ENCODE data around the gene APPBP2. TPM values are rescaled to one million over a fixed set of nuclear protein-coding genes. Genes with fewer than 3 reads are reported as not detected.

Gene APPBP2, protein sequence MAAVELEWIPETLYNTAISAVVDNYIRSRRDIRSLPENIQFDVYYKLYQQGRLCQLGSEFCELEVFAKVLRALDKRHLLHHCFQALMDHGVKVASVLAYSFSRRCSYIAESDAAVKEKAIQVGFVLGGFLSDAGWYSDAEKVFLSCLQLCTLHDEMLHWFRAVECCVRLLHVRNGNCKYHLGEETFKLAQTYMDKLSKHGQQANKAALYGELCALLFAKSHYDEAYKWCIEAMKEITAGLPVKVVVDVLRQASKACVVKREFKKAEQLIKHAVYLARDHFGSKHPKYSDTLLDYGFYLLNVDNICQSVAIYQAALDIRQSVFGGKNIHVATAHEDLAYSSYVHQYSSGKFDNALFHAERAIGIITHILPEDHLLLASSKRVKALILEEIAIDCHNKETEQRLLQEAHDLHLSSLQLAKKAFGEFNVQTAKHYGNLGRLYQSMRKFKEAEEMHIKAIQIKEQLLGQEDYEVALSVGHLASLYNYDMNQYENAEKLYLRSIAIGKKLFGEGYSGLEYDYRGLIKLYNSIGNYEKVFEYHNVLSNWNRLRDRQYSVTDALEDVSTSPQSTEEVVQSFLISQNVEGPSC
- total RNA-seq, result 10 to 100 TPM; 14.8 to 55.8 (median 26.4) TPM
- polyA plus RNA-seq, result 1 to 10 TPM; 4.8 to 7.5 (median 6.2) TPM
- long read RNA-seq, donor 1, full-length matches to known transcripts, result 2 of 2 reads
- long read RNA-seq, donor 1, partial matches to known transcripts, result 0 of 2 reads
- long read RNA-seq, donor 1, other reads (novel, unspliced or antisense), result 0 of 2 reads
- long read RNA-seq, donor 2, full-length matches to known transcripts, result 3 of 3 reads
- long read RNA-seq, donor 2, partial matches to known transcripts, result 0 of 3 reads
- long read RNA-seq, donor 2, other reads (novel, unspliced or antisense), result 0 of 3 reads
- long read RNA-seq, donor 3, full-length matches to known transcripts, result 4 of 4 reads
- long read RNA-seq, donor 3, partial matches to known transcripts, result 0 of 4 reads
- long read RNA-seq, donor 3, other reads (novel, unspliced or antisense), result 0 of 4 reads
- long read RNA-seq, donor 4, full-length matches to known transcripts, result 3 of 3 reads
- long read RNA-seq, donor 4, partial matches to known transcripts, result 0 of 3 reads
- long read RNA-seq, donor 4, other reads (novel, unspliced or antisense), result 0 of 3 reads
- long read RNA-seq, donor 5, full-length matches to known transcripts, result 5 of 5 reads
- long read RNA-seq, donor 5, partial matches to known transcripts, result 0 of 5 reads
- long read RNA-seq, donor 5, other reads (novel, unspliced or antisense), result 0 of 5 reads
- long read RNA-seq, donor 6, full-length matches to known transcripts, result 11 of 11 reads
- long read RNA-seq, donor 6, partial matches to known transcripts, result 0 of 11 reads
- long read RNA-seq, donor 6, other reads (novel, unspliced or antisense), result 0 of 11 reads
- long read RNA-seq, donor 7, full-length matches to known transcripts, result 9 of 9 reads
- long read RNA-seq, donor 7, partial matches to known transcripts, result 0 of 9 reads
- long read RNA-seq, donor 7, other reads (novel, unspliced or antisense), result 0 of 9 reads
- long read RNA-seq, donor 8, full-length matches to known transcripts, result 5 of 5 reads
- long read RNA-seq, donor 8, partial matches to known transcripts, result 0 of 5 reads
- long read RNA-seq, donor 8, other reads (novel, unspliced or antisense), result 0 of 5 reads
- long read RNA-seq, donor 9, full-length matches to known transcripts, result 3 of 3 reads
- long read RNA-seq, donor 9, partial matches to known transcripts, result 0 of 3 reads
- long read RNA-seq, donor 9, other reads (novel, unspliced or antisense), result 0 of 3 reads
- long read RNA-seq, donor 10, result 0 reads

DNA sequence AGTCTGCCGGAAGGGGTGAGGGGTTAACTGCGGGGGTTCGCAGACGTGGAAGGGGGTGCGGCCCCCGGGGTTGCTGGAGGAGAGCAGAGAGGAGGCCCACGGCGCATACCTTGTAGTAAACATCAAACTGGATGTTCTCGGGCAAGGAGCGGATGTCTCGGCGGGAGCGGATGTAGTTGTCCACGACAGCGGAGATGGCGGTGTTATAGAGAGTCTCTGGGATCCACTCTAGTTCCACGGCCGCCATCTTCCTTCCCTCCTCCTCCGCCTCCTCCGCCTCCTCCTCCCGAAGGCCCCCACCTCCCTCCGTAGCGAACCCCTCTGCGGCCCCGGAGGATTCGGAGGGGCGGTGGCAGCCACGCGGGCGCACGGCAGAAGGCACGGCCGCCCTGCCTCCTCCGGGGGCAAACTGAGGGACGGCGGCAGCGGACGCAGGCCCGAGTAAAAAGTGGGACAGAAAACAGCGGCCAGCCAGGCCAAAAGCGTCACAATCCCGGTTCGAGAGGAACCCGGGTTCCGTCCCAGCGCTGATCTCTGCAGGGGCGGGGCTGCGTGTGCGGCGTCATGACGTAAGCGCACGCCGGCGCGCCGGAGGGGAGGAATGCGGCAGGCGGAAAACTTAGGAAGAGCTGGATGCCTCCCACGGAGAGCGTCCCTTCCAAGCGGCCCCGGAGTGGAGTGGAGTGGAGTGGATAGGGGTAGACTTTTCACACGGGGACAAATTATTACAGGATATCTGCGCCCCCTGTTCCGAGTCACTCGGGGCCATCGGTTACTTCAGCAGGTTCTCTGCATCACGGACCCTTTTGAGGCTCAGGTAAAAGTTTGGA is at the start of gene APPBP2:
APPBP2 (minus strand) TSS at position 558 of the 830 bp plus-strand sequence; CDS start at position 247, 311 bp downstream.
- Histone ChIP-seq H3K4me3 (peak within 1 kb of the TSS; percentile 81 to 97 (median 94)), H3K36me3 (no peaks in the 10 kb centered on the region), H3K27ac (peak within 1 kb of the TSS; percentile 97 to 100 (median 99)), H3K9me3 (no peaks in the 10 kb centered on the region), H3K4me1 (peaks cover 29 to 53% (median 40%) of the 10 kb centered on the region in 4 donors), H3K27me3 (no peaks in the 10 kb centered on the region)
- TF ChIP-seq CTCF (IDR thresholded peaks at IDR 0.05) (no peak), EP300 (IDR thresholded peaks at IDR 0.05) (no peak), POLR2AphosphoS5 (IDR thresholded peaks at IDR 0.05) (peak; percentile 87 to 95 (median 93)), POLR2A (IDR thresholded peaks at IDR 0.05) (peak in 2 of 4 donors; percentile 13 to 49)
- peak; percentile 89 to 97 for DNase-seq
- intact Hi-C loops (cut with DNase I; ENCODE audit: low total_unique reads), result no loop called here
- 0 to 1% (median 0%) methylated on average over 56 to 69 of the region's 69 CpGs for WGBS, 5 donors

DNA sequence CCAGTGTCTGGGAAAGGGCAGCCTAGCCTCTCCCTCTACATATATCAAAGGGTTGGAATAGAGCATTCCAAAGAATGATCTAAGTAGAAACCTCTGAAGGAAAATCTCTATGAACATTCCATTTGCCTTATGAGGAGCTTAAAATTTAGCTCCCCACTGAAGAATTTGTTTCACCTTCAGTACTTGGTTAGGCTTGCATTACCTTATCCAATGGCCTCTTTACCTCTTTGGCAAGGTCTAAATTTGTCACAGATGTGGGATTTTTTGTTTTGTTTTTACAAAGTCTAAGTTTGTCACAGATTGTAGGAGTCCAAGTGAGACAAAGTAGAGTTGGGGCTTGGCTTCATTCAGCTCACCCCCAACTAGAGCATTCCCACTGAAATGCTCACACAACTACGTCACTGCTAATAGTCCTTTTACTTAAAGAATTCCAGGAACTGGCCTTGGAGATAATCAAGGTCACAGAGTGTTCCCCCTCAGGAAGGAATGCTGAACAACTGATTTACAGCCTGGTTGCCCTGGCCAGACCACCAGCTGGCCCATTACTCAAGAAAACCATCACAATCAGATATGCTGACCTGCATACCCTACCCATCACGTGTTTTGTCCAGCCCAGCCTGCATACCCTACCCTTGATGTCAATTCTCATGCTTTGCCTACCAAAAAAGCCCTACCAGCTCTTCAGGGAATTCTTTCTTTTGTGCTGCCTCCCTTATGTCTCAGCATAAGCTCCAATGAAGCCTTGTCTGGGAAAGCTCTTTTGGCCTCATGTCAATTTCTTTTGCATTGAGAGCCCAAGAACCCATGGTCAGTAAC is 47.4 kb upstream of the APPBP2 start:
- intact Hi-C loops (cut with DNase I; ENCODE audit: low total_unique reads), result loop anchor here (10.0 kb wide), 1 partner anchor 61 kb away; no protein-coding TSS in a partner anchor
- H3K4me3 ChIP-seq, result no peak overlapping the region
- WGBS, 5 donors, result 67 to 88% (median 82%) methylated on average over 2 of the region's 2 CpGs
- peak in 1 of 2 donors; percentile 51 for DNase-seq
- H3K4me1 ChIP-seq, result peaks cover 7 to 33% (median 17%) of the 10 kb centered on the region in 4 donors
- H3K27me3 ChIP-seq, result no peaks in the 10 kb centered on the region
- TF ChIP-seq POLR2A (IDR thresholded peaks at IDR 0.05), result no peak
- TF ChIP-seq EP300 (IDR thresholded peaks at IDR 0.05), result no peak
- no peak for TF ChIP-seq POLR2AphosphoS5 (IDR thresholded peaks at IDR 0.05)
- no peak for TF ChIP-seq CTCF (IDR thresholded peaks at IDR 0.05)
- peak overlapping the region in 3 of 5 donors; percentile 57 to 71 (median 60) for H3K27ac ChIP-seq
- no peaks in the 10 kb centered on the region for H3K36me3 ChIP-seq
- no peaks in the 10 kb centered on the region for H3K9me3 ChIP-seq

GRCh38 chr17:60565233-60565632 is 39.2 kb upstream of the APPBP2 start:
- Histone ChIP-seq H3K36me3 (no peaks in the 10 kb centered on the region), H3K4me3 (no peak overlapping the region), H3K27me3 (no peaks in the 10 kb centered on the region), H3K27ac (no peak overlapping the region), H3K9me3 (no peaks in the 10 kb centered on the region), H3K4me1 (peaks cover 0 to 9% (median 0%) of the 10 kb centered on the region in 4 donors)
- WGBS, 5 donors, result 91 to 96% (median 94%) methylated on average over 6 of the region's 6 CpGs
- intact Hi-C loops (cut with DNase I; ENCODE audit: low total_unique reads), result no loop called here
- DNase-seq, result no peak
- TF ChIP-seq CTCF (IDR thresholded peaks at IDR 0.05), result no peak
- TF ChIP-seq POLR2AphosphoS5 (IDR thresholded peaks at IDR 0.05), result no peak
- no peak for TF ChIP-seq EP300 (IDR thresholded peaks at IDR 0.05)
- no peak for TF ChIP-seq POLR2A (IDR thresholded peaks at IDR 0.05)
